Right atrium auricular region (tissue), 2 donors: ENCODE measurements around the gene FAM81A. TPM values are rescaled to one million over a fixed set of nuclear protein-coding genes. Genes with fewer than 3 reads are reported as not detected.

Experiments used
- DNase-seq: peaks from one replicate; pipeline ENCODE4 v3.0.0-alpha.2; 2019; ENCODE audit warnings: low spot score
- H3K27ac ChIP-seq, 2 donors: fragments of 200-600 bp; sonication (generic); 1 replicate in 1 of 2; 2 replicates in 1 of 2; pipeline ENCODE4 v1.5.1; 2016 to 2019
- H3K27me3 ChIP-seq, 2 donors: fragments of 200-600 bp; sonication (generic); one replicate each; pipeline versions ENCODE4 v1.5.1 to v1.6.0; 2017 to 2019
- H3K36me3 ChIP-seq: fragments of 200-600 bp; sonication (generic); one replicate; pipeline ENCODE4 v1.5.1; 2016
- H3K4me1 ChIP-seq, 2 donors: fragments of 200-600 bp; sonication (generic); one replicate each; pipeline versions ENCODE4 v1.5.1 to v1.6.0; 2017 to 2019
- H3K4me3 ChIP-seq, 2 donors: fragments of 200-600 bp; sonication (generic); 1 replicate in 1 of 2; 2 replicates in 1 of 2; pipeline ENCODE4 v1.5.1; 2017 to 2019; ENCODE audit warnings: mild to moderate bottlenecking in 1 of 2, moderate library complexity in 1 of 2
- H3K9me3 ChIP-seq, 2 donors: fragments of 200-600 bp; sonication (generic); one replicate each; pipeline ENCODE4 v1.5.1; 2019
- total RNA-seq, 2 donors: library from RNA; depleted of rRNA; stranded (reverse); fragments of >200 nt; gene quantifications; one replicate each; pipeline ENCODE4 v1.1.0, GENCODE V29; 2016
- TF ChIP-seq, protein P1 (sequence below), 2 donors: fragments of 200-600 bp; sonication (generic); IDR thresholded peaks; one replicate each; pipeline ENCODE4 v1.5.1; 2019; ENCODE audit warnings: antibody characterized with exemption in 2 of 2

Gene FAM81A
- total RNA-seq, 2 donors from 2014 or later, result 0.98 to 2.0 TPM

DNA sequence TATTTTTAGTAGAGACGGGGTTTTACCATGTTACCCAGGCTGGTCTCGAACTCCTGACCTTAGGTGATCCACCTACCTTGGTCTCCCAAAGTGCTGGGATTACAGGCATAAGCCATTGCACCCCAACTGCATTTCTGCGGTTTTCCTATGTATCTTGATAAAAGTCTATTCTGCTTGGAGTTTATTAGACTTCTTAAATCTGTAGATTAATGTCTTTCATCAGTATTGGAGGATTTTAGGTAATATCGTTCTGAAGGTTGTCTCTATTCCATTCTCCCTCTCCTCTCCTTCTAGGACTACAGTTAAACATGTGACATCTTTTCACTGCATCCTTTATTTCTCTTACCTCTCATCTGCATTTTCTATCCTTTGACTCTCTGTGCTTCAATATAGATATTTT lies 127.3 kb downstream of the FAM81A start:
- Histone ChIP-seq H3K9me3 (peaks cover 0 to 17% of the 10 kb centered on the region in 2 donors), H3K4me3 (no peak overlapping the region), H3K4me1 (no peaks in the 10 kb centered on the region), H3K27me3 (no peaks in the 10 kb centered on the region), H3K36me3 (no peaks in the 10 kb centered on the region), H3K27ac (no peak overlapping the region)
- DNase-seq, result no peak
- TF ChIP-seq, protein P1, sequence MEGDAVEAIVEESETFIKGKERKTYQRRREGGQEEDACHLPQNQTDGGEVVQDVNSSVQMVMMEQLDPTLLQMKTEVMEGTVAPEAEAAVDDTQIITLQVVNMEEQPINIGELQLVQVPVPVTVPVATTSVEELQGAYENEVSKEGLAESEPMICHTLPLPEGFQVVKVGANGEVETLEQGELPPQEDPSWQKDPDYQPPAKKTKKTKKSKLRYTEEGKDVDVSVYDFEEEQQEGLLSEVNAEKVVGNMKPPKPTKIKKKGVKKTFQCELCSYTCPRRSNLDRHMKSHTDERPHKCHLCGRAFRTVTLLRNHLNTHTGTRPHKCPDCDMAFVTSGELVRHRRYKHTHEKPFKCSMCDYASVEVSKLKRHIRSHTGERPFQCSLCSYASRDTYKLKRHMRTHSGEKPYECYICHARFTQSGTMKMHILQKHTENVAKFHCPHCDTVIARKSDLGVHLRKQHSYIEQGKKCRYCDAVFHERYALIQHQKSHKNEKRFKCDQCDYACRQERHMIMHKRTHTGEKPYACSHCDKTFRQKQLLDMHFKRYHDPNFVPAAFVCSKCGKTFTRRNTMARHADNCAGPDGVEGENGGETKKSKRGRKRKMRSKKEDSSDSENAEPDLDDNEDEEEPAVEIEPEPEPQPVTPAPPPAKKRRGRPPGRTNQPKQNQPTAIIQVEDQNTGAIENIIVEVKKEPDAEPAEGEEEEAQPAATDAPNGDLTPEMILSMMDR (IDR thresholded peaks at IDR 0.05), result no peak

DNA sequence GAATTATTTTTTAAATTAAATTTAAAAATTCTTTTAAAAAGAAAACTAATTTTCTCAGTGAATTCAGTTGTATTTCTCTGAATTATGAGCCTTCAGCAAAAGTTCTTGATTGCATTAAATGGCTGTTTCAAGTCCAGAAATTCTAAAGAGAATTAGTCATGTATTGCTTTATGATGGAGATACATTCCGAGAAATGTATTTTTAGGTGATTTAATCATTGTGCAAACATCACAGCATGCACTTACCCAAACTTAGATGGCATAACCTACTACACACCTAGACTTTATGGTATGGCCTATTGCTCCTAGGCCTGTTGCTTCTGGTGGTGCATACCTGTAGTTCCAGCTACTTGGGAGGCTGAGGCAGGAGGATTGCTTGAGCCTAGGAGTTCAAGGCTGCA lies 129.3 kb downstream of the FAM81A start:
- Histone ChIP-seq H3K9me3 (peaks cover 0 to 17% of the 10 kb centered on the region in 2 donors), H3K27ac (no peak overlapping the region), H3K36me3 (no peaks in the 10 kb centered on the region), H3K4me1 (no peaks in the 10 kb centered on the region), H3K27me3 (no peaks in the 10 kb centered on the region), H3K4me3 (no peak overlapping the region)
- TF ChIP-seq, protein P1 (IDR thresholded peaks at IDR 0.05), result no peak
- no peak for DNase-seq

DNA sequence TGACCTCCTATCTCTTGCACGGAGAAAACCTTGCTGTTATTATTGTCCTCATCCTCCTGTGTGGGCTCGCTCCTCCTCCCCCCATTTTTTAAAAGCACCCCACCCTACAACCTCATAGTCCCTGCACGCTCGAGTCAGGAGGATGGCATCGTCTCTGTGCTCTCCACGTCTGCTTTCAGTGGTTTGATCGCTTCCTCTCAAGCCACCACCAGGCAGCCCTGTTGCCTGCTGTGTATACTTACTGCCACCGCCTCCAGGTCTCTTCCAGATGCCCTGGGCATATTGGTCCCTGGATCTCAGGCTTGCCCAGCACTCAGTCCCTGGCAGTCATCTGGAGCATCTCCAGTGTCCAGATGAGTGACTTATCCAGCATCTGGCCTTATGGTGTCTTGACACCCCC lies 131.5 kb downstream of the FAM81A start:
- TF ChIP-seq, protein P1 (IDR thresholded peaks at IDR 0.05), result no peak
- no peak for DNase-seq

DNA sequence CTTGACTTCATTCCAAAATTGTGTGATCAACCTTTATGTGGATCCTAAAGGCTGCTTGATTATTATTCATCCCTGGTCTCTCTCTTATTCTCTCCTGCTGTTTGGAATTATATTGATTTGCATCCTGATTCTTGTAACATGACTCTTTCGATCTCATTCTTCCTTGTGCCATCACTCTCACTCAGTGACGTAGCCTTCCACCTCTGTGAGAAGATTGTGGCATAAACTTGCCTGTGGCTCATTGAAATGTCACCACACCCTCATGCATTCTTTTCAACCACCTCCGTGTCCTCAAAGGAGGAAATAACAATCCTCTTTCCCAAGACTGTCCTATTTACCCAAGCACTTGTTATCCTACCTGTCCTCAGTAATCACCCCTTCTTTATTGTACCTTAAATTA lies 132.3 kb downstream of the FAM81A start:
- no peaks in the 10 kb centered on the region for H3K4me1 ChIP-seq
- H3K27me3 ChIP-seq, result no peaks in the 10 kb centered on the region
- DNase-seq, result no peak
- no peak overlapping the region for H3K27ac ChIP-seq
- TF ChIP-seq, protein P1 (IDR thresholded peaks at IDR 0.05), result no peak
- peaks cover 0 to 9% of the 10 kb centered on the region in 2 donors for H3K9me3 ChIP-seq
- no peaks in the 10 kb centered on the region for H3K36me3 ChIP-seq
- no peak overlapping the region for H3K4me3 ChIP-seq

More for the DNA sequence above, 131.5 kb downstream of the FAM81A start:
- Histone ChIP-seq H3K27ac (no peak overlapping the region), H3K27me3 (no peaks in the 10 kb centered on the region), H3K4me1 (no peaks in the 10 kb centered on the region), H3K9me3 (peaks cover 0 to 17% of the 10 kb centered on the region in 2 donors), H3K36me3 (no peaks in the 10 kb centered on the region), H3K4me3 (no peak overlapping the region)

DNA sequence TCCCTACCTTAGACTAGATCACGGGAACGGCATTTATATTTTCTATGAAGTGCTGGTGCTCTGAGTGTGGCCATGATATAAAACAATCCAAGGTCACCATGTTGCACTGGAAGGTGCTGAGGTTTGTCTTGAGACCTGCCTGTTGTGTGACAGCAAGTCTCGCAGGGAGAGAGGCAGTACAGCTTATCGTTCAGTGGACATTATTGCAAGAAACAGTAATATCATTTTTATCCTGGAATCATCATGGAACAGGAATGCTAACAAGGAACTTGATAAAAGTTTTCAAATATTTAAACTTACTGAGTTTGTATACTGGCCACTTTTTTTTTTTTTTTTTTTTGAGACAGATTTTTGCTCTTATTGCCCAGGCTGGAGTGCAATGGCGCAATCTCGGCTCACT lies 133.6 kb downstream of the FAM81A start:
- DNase-seq, result no peak
- no peaks in the 10 kb centered on the region for H3K36me3 ChIP-seq
- no peaks in the 10 kb centered on the region for H3K27me3 ChIP-seq
- H3K4me1 ChIP-seq, result no peaks in the 10 kb centered on the region
- no peak overlapping the region for H3K27ac ChIP-seq
- H3K9me3 ChIP-seq, result no peaks in the 10 kb centered on the region
- TF ChIP-seq, protein P1 (IDR thresholded peaks at IDR 0.05), result no peak
- no peak overlapping the region for H3K4me3 ChIP-seq

Other genes starting within 250 kb of the FAM81A start
- not detected for gene LDHAL6B, start 231.3 kb upstream of the FAM81A start, total RNA-seq
- 10 to 100 TPM in 1 of 2 donors, 1 to 10 TPM in 1; 9.6 to 17.2 TPM for gene MYO1E, start 65.3 kb upstream of the FAM81A start, total RNA-seq
- gene GCNT3, start 173.6 kb downstream of the FAM81A start, total RNA-seq, result not detected
- 10 to 100 TPM; 35.9 to 74.8 TPM for gene GTF2A2, start 219.3 kb downstream of the FAM81A start, total RNA-seq